Ovary (tissue), 9 donors: Measurements from ENCODE around the gene SMAD3. TPM values are rescaled to one million over a fixed set of nuclear protein-coding genes. Genes with fewer than 3 reads are reported as not detected.
"Not testable (repeated sequence)": the region's sequence is repeated elsewhere in the genome, so short reads cannot be mapped to it uniquely, and the experiment has no call there.

ENCODE experiments used
- DNase-seq, 5 donors: peaks; one replicate each; pipeline ENCODE4 v3.0.0-alpha.2; 2019 to 2020
- H3K27ac ChIP-seq, 2 donors: fragments of 200-600 bp; one replicate each; pipeline versions ENCODE4 v1.5.1 to v1.8.0; 2019 to 2022
- H3K27me3 ChIP-seq: fragments of 200-600 bp; one replicate; pipeline ENCODE4 v1.8.0; 2022
- H3K36me3 ChIP-seq: fragments of 200-600 bp; sonication (generic); one replicate; pipeline ENCODE4 v1.5.1; 2019
- H3K4me1 ChIP-seq: one replicate; pipeline ENCODE4 v1.8.1; 2013; ENCODE audit warnings: mild to moderate bottlenecking, moderate library complexity; ENCODE audit not compliant: insufficient read depth
- H3K4me3 ChIP-seq: fragments of 200-600 bp; sonication (generic); one replicate; pipeline ENCODE4 v1.5.1; 2017
- H3K9me3 ChIP-seq, 2 donors: fragments of 200-600 bp in 1 of 2; sonication (generic) in 1 of 2; one replicate each; pipeline versions ENCODE4 v1.5.1 to v1.8.1; 2013 to 2019; ENCODE audit warnings: mild to moderate bottlenecking in 1 of 2, moderate library complexity in 1 of 2
- CTCF ChIP-seq, 3 donors: fragments of 450-650 bp in 2 of 3; fragments of 200-600 bp in 1 of 3; IDR thresholded peaks; one replicate each; pipeline versions ENCODE4 v1.5.1 to v1.8.0; 2016 to 2022; ENCODE audit warnings: antibody characterized with exemption in 3 of 3, mild to moderate bottlenecking in 1 of 3
- EP300 ChIP-seq: sonication (generic); formaldehyde crosslinking; IDR thresholded peaks from one replicate; pipeline ENCODE4 v1.6.1; 2017; ENCODE audit warnings: antibody characterized with exemption
- POLR2A ChIP-seq: fragments of 450-650 bp; IDR thresholded peaks from one replicate; pipeline ENCODE4 v1.6.1; 2017; ENCODE audit warnings: antibody characterized with exemption, mild to moderate bottlenecking, moderate library complexity
- WGBS, 3 donors: extraction: QIAGEN DNeasy Blood & Tissue Kit in 1 of 3; methylation state at CpG; one replicate each; pipeline versions ENCODE4 v1.1.5 to v1.1.7; 2013 to 2017; 5-methylcytosine and 5-hydroxymethylcytosine counted together
- intact Hi-C, 4 donors: fragments of 100-400 bp; cut with DNase I; formaldehyde crosslinking; loops; one replicate each; pipeline versions ENCODE4 v1.11.0 to v1.15.1; 2022 to 2023
- polyA plus RNA-seq, 2 donors: library from polyadenylated mRNA; stranded (reverse); fragments of 200-250 nt in 1 of 2; fragments of 350-450 nt in 1 of 2; fragmentation: Illumina TruSeq in 1 of 2; extraction: RNeasy Lipid Tissue Mini Kit (QIAGEN cat#74804) in 1 of 2; gene quantifications; one replicate each; pipeline ENCODE4 v1.2.3, GENCODE V29; 2013 to 2014
- total RNA-seq, 7 donors: library from RNA; depleted of rRNA in 2 of 7; stranded (reverse); fragments of >200 nt in 2 of 7; fragmentation: NEBNext Ultra II Directional in 3 of 7; extraction: Animal tissue kit (Norgen Biotek cat#: 25700) in 3 of 7; gene quantifications; one replicate each; pipeline versions ENCODE4 v1.1.0 to v1.2.4, GENCODE V29; 2016 to 2023
- donor health status: DM: no; HTN: no; CAD: no; lungs with moderate emphysema.
- donor health status: DM: no; HTN: no; CAD: no.
- donor health status: Bipolar disorder and iron deficiency.
- donor health status: DM: yes; HTN: yes; CAD: no.
- donor health status: DM: no; HTN: no; CAD: no.
- donor health status: DM: yes; HTN: yes; CAD: no.

The SMAD3 gene
- total and polyA plus RNA-seq, 9 donors, result 18.7 to 78.6 (median 46.0) TPM

- no peaks in the 10 kb centered on the region for H3K36me3 ChIP-seq
- DNase-seq, result peak in 1 of 5 donors; percentile 9
- H3K4me1 ChIP-seq, result peaks cover 40% of the 10 kb centered on the region
- no peak overlapping the region for H3K4me3 ChIP-seq
- H3K27ac ChIP-seq, result peak overlapping the region in 1 of 2 donors; percentile 37
- TF ChIP-seq EP300 (no peak), POLR2A (no peak), CTCF (IDR thresholded peaks at IDR 0.05) (no peak)
- 88 to 91% (median 89%) methylated on average over 6 of the region's 6 CpGs for WGBS, 3 donors
- no peaks in the 10 kb centered on the region for H3K9me3 ChIP-seq
- no peaks in the 10 kb centered on the region for H3K27me3 ChIP-seq
- intact Hi-C loops, result no loop called here
These were observed 83.8 kb downstream of the SMAD3 start for GRCh38 chr15:67149068-67149772.

DNA sequence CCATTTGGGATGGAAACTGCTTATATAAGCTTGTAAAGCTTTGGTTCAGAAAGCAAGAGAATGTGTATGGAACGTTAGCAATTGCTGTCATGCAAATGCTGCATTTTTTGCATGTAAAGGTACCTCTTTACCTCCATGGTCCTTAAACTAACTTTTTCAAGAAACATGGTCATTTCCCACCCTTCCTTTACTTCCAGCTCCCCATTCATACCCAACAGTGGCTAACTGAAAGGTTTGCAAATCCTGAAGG lies 84.3 kb downstream of the SMAD3 start:
- H3K27ac ChIP-seq, result peak overlapping the region in 1 of 2 donors; percentile 37
- H3K27me3 ChIP-seq, result no peaks in the 10 kb centered on the region
- no peak for DNase-seq
- H3K9me3 ChIP-seq, result no peaks in the 10 kb centered on the region
- H3K4me3 ChIP-seq, result no peak overlapping the region
- intact Hi-C loops, result no loop called here
- peaks cover 38% of the 10 kb centered on the region for H3K4me1 ChIP-seq
- no peaks in the 10 kb centered on the region for H3K36me3 ChIP-seq
- TF ChIP-seq POLR2A, result no peak
- no peak for TF ChIP-seq EP300
- 53 to 65% (median 62%) methylated on average over 1 of the region's 1 CpG for WGBS, 3 donors

GRCh38 chr15:67150023-67150860 lies 84.8 kb downstream of the SMAD3 start:
- intact Hi-C loops, result no loop called here
- peak overlapping the region in 1 of 2 donors; percentile 37 for H3K27ac ChIP-seq

DNA sequence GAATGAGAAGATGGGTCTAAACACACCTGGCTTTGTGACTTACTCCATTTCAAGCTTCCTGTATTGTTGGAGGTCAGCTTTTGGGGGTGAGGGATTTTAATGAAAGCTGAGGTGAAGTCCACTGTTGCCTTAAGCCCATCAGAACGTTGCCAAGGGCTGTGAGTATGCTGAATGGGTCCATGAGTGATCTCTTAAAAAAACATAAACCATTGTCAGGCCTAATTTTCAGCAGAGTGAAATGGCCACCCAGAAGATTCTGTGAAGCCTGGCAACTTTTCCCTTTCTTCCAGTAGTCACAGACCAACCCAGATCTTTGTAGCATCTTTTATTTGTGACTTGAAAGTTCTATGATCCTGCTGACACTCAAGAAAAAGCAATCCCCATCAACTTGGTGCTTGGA lies 87.0 kb downstream of the SMAD3 start:
- intact Hi-C loops, result no loop called here
- DNase-seq, result no peak
- Histone ChIP-seq H3K27me3 (no peaks in the 10 kb centered on the region), H3K4me3 (no peak overlapping the region), H3K9me3 (no peaks in the 10 kb centered on the region), H3K36me3 (no peaks in the 10 kb centered on the region), H3K27ac (no peak overlapping the region), H3K4me1 (peaks cover 23% of the 10 kb centered on the region)
- TF ChIP-seq POLR2A, result no peak
- TF ChIP-seq EP300, result no peak
- no peak for TF ChIP-seq CTCF (IDR thresholded peaks at IDR 0.05)
- 59 to 83% (median 79%) methylated on average over 1 of the region's 1 CpG for WGBS, 3 donors

More at GRCh38 chr15:67150023-67150860, 84.8 kb downstream of the SMAD3 start:
- no peak for TF ChIP-seq CTCF (IDR thresholded peaks at IDR 0.05)
- WGBS, 3 donors, result 11% methylated on average over 16 of the region's 16 CpGs
- peaks cover 38% of the 10 kb centered on the region for H3K4me1 ChIP-seq
- no peaks in the 10 kb centered on the region for H3K9me3 ChIP-seq
- peak; percentile 73 to 83 (median 74) for DNase-seq
- peak overlapping the region; percentile 5 for H3K4me3 ChIP-seq
- H3K36me3 ChIP-seq, result no peaks in the 10 kb centered on the region
- no peaks in the 10 kb centered on the region for H3K27me3 ChIP-seq

- H3K36me3 ChIP-seq, H3K27ac ChIP-seq, H3K9me3 ChIP-seq, H3K4me3 ChIP-seq, H3K27me3 ChIP-seq, intact Hi-C loops: not testable (repeated sequence)
- peak in 1 of 5 donors; percentile 2 for DNase-seq
- H3K4me1 ChIP-seq, result peaks cover 23% of the 10 kb centered on the region
- 93 to 98% (median 93%) methylated on average over 6 of the region's 6 CpGs for WGBS, 3 donors
These were observed 87.6 kb downstream of the SMAD3 start for GRCh38 chr15:67153044-67153443.
